ENCODE results near the gene EXOC6.

DNA sequence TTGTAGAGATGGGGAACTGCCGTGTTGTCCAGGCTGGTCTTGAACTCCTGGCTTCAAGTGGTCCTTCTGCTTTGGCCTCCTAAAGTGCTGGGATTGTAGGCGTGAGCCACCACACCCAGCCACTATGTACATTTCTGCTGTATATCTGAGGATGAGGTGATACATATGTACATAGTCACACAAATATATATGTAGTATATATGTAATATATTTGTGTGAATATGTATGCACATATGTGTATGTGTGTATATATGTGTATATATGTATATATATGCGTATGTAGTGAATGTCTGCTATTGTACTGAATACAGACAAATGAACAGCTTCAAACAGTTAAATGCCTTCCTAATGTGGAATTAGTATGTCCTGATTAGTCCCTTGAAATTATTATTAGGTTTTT lies 70.3 kb downstream of the EXOC6 start:
- TF ChIP-seq, protein P1, sequence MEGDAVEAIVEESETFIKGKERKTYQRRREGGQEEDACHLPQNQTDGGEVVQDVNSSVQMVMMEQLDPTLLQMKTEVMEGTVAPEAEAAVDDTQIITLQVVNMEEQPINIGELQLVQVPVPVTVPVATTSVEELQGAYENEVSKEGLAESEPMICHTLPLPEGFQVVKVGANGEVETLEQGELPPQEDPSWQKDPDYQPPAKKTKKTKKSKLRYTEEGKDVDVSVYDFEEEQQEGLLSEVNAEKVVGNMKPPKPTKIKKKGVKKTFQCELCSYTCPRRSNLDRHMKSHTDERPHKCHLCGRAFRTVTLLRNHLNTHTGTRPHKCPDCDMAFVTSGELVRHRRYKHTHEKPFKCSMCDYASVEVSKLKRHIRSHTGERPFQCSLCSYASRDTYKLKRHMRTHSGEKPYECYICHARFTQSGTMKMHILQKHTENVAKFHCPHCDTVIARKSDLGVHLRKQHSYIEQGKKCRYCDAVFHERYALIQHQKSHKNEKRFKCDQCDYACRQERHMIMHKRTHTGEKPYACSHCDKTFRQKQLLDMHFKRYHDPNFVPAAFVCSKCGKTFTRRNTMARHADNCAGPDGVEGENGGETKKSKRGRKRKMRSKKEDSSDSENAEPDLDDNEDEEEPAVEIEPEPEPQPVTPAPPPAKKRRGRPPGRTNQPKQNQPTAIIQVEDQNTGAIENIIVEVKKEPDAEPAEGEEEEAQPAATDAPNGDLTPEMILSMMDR (IDR thresholded peaks at IDR 0.05): no peak
- no peak for TF ChIP-seq POLR2A (IDR thresholded peaks at IDR 0.05)
